Myocyte (in vitro differentiated cells): ENCODE measurements around the gene NDUFAF8. TPM values are rescaled to one million over a fixed set of nuclear protein-coding genes. Genes with fewer than 3 reads are reported as not detected.

Source experiments
- DNase-seq: peaks from one replicate; pipeline ENCODE4 v3.0.0-alpha.2; 2012; ENCODE audit warnings: low read depth
- total RNA-seq: library from RNA; depleted of rRNA; stranded (reverse); fragments of >200 nt; gene quantifications from 2 replicates; pipeline ENCODE4 v1.2.3, GENCODE V29; 2014

NDUFAF8 gene
- total RNA-seq, 1 donor from 2014 or later = 29.2 TPM

DNA sequence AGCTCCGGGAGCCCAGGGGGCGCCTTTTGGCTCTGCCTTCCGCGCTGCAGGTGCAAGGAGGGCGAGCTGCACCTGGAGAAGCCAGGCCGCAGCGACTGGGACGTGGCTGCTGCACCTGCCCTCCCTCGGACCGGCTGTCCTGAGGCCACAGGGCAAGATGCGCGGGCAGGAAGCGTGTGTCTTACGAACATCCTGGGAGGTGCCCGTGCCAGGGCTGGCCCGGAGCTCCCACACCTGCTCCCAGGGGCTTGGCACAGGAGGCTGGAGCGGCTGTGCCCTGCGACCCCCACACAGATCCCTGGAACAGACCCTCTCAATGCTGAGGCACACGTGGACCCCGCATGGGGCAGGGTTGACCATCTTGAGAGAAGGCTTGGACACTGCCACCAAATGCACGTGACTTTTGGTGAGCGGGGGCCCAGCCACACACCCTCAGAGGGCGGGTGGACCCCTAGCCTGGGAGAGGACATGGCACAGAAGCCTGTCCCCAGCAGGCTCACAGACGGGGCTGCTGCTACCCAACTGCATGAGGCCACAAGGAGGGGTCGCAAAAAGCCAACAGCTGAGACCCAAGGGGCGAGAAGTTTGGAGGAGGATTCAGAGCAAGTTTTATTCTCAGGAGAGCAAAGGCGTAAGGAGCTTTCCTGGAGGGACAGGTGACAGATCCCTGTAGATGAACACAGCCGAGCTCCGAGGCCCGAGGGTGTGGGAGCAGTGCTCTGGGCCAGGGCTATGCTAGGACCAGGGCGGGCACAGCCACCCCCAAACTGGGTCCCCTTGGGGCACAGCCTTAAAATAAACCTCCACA lies 11.4 kb downstream of the NDUFAF8 start:
- DNase-seq = no peak

- no peak for DNase-seq
These were observed 12.1 kb downstream of the NDUFAF8 start for GRCh38 chr17:81251094-81251708.

DNA sequence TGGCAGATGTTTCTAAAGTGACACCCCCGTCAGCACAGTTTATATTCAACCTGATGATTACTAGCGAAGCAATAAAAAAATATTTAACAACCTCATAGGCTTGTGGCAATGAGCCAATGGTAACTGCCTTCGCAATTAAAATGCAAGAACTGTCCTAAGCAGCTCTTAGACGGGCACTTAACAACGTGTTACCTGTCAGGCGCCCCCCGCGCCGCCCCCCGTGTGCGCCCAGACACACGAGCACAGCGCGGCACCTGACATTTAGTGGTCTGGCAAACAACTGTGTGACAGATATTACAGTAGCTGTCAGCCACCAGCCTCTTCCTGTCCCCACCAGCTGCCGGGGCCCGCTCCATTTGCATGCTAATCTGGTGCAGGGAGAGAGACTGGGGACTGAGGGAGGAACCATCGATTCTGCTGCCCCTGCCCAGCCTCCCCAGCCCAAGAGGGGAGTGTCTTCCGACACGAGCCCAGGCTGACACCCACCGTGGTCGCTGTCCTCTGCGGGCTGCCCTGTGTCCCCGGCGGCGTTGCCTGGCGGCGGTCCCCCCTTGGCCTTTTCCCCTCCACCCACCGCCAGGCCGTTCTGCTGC lies 12.7 kb downstream of the NDUFAF8 start:
- peak; percentile 56 for DNase-seq

- peak; percentile 71 for DNase-seq
These were observed 13.3 kb downstream of the NDUFAF8 start for GRCh38 chr17:81252326-81252986.

- DNase-seq = no peak
These were observed 13.8 kb downstream of the NDUFAF8 start for GRCh38 chr17:81252987-81253329.

- DNase-seq = peak; percentile 40
These were observed 14.4 kb downstream of the NDUFAF8 start for GRCh38 chr17:81253358-81254131.

DNA sequence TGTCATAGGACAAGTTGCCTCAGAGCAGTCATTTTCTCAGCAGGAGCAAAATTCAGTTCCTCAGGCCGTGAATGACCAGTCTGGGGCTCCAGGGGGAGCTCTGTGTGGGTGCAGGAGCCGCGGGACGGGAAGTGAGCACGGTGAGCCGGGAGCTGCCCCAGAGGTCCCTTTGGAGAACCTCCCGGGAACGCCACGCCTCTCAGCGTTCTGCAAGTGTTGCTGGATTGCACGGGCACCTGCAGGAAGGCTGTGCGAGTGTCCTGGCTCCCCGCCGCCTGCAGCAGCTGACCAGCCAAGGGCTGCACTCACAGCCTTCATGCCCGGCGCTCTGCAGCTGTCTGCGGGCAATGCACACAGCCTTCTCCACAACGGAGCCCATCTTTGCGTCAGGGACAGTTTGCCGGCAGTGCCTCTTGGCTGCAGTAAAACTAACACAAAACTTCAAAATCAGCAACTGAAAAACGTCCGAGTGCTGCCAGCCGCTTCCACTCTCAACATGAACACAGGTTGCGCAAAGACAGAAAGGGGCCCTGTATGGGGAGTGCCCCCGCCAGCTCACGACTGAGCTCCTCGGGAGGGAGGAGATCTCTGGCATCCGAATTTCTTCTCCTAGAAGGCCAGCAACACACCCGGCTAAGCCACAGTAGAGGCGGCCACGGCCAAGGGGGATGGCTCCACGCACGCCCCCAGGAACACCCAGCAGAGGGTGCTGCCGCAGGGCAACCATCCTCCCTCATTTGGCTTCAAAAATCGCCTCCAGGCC lies 16.0 kb downstream of the NDUFAF8 start:
- DNase-seq = peak; percentile 83

DNA sequence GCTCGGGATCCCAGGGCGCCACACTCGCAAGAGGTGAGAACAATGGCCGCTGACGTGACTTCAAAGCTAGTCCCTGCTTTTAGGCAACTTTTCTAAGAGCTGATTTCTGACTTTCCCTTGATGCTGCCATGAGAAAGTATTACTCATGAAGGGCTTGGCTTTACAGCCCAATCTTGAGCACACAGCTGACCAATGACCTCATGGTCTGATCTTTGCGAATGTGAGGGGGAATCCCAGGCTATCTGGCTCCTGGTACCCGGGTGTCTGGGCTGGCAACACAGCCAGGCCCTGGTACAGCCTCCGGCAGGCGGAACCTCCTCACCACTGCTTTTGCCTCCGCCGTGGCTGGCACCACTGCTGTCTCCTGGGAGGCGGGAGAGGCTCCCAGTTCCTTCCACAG lies 17.5 kb downstream of the NDUFAF8 start:
- DNase-seq = peak; percentile 79

- no peak for DNase-seq
These were observed 18.4 kb downstream of the NDUFAF8 start for GRCh38 chr17:81257533-81257932.

GRCh38 chr17:81258292-81258691 lies 19.2 kb downstream of the NDUFAF8 start:
- DNase-seq = no peak

DNA sequence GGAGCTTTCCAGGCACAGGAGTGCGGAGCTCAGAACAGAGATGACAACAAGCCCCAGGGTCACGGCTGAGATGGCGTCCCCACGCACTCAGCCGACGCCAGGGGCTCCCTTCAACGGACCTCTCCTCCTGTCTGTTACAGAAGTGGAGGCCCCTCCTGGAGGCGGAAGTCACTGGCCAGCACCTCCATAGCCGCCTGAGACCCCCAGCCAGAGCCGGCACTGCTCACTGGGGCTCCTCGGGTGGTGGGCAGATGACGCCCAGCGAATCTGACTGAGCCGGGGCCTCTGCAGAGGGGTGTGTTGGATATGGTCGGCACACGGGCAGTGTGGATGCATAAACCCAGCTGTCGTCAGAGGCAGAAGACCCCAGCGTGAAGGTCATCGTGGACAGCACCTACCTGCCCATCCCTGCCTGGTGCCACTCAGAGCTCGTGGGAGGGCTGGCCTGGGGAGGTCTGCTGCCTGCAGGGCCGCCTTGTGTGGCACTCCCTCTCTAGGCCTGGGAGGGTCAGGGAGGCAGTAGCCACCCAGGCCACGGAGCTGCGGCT lies 20.0 kb downstream of the NDUFAF8 start:
- DNase-seq = no peak

DNA sequence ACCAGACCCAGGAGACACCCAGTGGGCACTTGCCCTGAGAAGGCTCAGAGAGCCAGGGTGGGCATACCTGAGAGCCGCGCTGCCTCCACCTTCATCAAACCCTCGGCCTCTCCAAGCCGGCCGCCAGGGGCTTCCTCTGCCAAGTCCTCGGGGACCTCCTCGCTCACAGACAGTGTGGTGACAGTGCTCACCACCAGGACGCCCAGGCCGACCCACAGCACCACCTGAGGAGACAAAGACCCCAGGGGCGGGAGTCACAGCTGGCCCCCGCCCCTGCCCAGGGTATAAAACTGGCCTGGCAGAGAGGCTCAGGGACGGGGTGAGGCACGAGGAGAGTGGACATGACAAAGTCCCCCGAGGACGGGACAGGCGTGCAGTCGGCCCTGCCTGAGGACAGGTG lies 21.1 kb downstream of the NDUFAF8 start:
- no peak for DNase-seq

GRCh38 chr17:81260641-81261040 lies 21.5 kb downstream of the NDUFAF8 start:
- DNase-seq = no peak

DNA sequence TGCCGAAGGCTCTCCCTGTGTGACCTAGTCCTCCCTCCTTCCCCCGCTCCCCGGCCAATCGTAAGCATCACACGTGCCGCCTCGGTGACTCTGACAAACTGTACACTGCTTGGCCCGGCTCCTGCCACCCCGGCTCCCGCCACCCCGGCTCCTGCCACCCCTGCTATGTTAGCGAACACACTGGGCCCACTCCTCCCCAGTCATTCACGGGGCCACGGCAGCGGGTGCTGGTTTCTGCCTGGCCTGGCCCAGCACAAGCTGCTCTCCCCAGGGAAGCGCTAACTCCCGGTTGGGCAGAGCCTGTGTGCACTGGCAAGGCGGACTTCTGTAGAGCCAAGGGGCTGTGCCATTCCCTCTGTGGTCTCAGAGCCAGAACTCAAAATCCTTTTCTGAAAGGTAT lies 22.0 kb downstream of the NDUFAF8 start:
- no peak for DNase-seq

GRCh38 chr17:81261582-81262336 lies 22.6 kb downstream of the NDUFAF8 start:
- no peak for DNase-seq

DNA sequence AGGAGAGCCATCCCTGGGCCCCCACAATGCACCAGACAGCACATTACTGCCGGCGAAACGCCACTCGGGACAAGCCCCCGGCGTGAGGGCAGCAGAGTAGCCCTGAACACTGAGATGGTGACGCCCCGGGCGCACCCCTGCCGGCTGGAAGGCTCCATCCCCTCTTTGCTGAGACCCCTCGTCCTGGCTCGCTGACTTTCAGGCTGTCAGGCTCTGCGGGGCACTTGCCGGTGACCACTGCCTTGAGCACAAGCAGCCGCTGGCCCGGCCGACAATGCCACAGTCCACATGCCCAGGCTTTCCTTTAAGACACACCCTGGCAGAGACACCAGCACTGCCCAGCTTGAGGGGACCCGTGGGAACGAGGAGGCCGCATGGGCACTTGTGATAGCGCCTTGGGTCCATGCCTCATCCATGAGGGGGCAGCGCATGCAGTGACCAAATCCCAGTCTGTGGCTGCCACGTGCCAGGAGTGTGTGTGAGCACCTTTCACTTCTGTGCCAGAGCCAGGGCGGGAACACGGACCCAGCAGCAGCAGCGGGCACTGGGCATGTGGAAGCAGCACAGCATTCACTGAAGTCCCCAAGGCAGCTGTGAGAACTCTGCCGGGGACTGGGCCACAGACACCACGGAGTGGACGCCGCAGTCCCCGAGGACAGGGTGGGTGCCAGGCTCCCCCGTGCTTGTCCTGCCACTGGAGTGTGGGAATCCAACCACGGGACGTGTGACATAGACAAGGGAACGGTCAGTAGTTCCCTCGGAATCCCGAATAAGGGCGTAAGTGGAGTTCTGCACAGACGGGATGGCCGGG lies 24.5 kb downstream of the NDUFAF8 start:
- no peak for DNase-seq

DNA sequence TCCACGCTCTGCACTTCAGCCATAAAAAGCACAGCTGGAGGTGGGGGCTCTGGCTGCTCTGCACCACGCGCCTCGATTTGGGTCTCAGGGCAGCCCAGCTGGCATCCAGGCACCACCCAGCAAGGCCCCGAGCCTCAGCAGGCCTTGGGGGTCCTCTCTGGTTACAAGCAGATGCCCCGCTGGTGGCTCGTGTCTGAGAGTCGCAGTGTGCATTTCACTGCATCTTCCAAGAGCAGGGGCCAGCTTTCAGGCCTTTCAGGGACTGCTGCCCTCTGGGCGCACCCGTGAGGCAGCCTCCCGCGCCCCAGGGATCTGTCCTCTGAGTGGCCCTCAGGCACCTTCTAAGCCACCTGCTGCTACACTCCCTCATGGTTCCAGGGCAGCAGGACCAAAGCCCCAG lies 25.5 kb downstream of the NDUFAF8 start:
- no peak for DNase-seq

DNA sequence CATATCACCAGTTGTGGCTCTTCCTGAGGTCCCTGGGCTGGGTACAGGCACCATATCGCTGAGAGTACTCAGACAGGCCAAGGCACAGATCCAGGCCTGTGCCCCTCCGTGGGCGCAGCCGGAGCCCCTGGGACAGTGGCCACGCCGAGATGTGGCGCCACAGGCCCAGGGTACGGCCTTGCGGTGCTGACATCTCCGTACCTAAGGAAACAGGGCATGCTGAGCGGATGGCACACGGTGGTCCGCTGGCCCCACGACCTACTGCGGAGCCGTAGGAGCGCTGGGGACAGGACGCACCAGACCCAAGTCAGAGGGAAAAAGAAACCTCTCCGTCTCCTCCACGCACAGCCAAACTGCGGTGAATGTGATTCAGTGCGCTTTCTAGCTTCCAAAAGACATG lies 26.5 kb downstream of the NDUFAF8 start:
- no peak for DNase-seq
